ENCODE data around the gene ENPP3.
"Not testable (repeated sequence)": the region's sequence is repeated elsewhere in the genome, so short reads cannot be mapped to it uniquely, and the experiment has no call there.

Gene ENPP3

GRCh38 chr6:131687022-131687421 is 49.9 kb downstream of the ENPP3 start:
- FAIRE-seq = no peak

- no peak for FAIRE-seq
Measured at GRCh38 chr6:131688286-131688685, 51.2 kb downstream of the ENPP3 start.

- FAIRE-seq = peak; percentile 18
Measured at GRCh38 chr6:131692031-131692430, 54.9 kb downstream of the ENPP3 start.

- peak; percentile 100 for FAIRE-seq
Measured at GRCh38 chr6:131692589-131692988, 55.5 kb downstream of the ENPP3 start.

GRCh38 chr6:131693384-131693783 is 56.3 kb downstream of the ENPP3 start:
- no peak for FAIRE-seq

- peak; percentile 12 for FAIRE-seq
Measured at GRCh38 chr6:131694832-131695426, 57.8 kb downstream of the ENPP3 start.

- FAIRE-seq = no peak
Measured at GRCh38 chr6:131696956-131697355, 59.9 kb downstream of the ENPP3 start.

- FAIRE-seq = not testable (repeated sequence)
Measured at GRCh38 chr6:131700851-131701250, 63.7 kb downstream of the ENPP3 start.

GRCh38 chr6:131703905-131704304 is 66.8 kb downstream of the ENPP3 start:
- FAIRE-seq = not testable (repeated sequence)

- not testable (repeated sequence) for FAIRE-seq
Measured at GRCh38 chr6:131710917-131711316, 73.8 kb downstream of the ENPP3 start, which contains the start of gene CTAGE9. Gene CTAGE9, minus strand, starts transcription at chr6:131711017. Its CDS starts 0 bp downstream, at chr6:131711017.

- not testable (repeated sequence) for FAIRE-seq
Measured at GRCh38 chr6:131715567-131715966, 78.5 kb downstream of the ENPP3 start.

- FAIRE-seq = peak; percentile 23
Measured at GRCh38 chr6:131717836-131718542, 80.9 kb downstream of the ENPP3 start.

- no peak for FAIRE-seq
Measured at GRCh38 chr6:131721161-131721560, 84.1 kb downstream of the ENPP3 start.

GRCh38 chr6:131724114-131724513 is 87.0 kb downstream of the ENPP3 start:
- no peak for FAIRE-seq

GRCh38 chr6:131727467-131727866 is 90.4 kb downstream of the ENPP3 start:
- no peak for FAIRE-seq

GRCh38 chr6:131727868-131728267 is 90.8 kb downstream of the ENPP3 start:
- no peak for FAIRE-seq

- peak; percentile 91 for FAIRE-seq
Measured at GRCh38 chr6:131728296-131728939, 91.3 kb downstream of the ENPP3 start.

- FAIRE-seq = no peak
Measured at GRCh38 chr6:131729550-131729949, 92.4 kb downstream of the ENPP3 start.

GRCh38 chr6:131730264-131730663 is 93.2 kb downstream of the ENPP3 start:
- no peak for FAIRE-seq

- FAIRE-seq = no peak
Measured at GRCh38 chr6:131731224-131731623, 94.1 kb downstream of the ENPP3 start.

GRCh38 chr6:131733376-131734016 is 96.4 kb downstream of the ENPP3 start:
- FAIRE-seq = no peak

GRCh38 chr6:131736003-131736596 is 99.0 kb downstream of the ENPP3 start:
- FAIRE-seq = no peak

- FAIRE-seq = no peak
Measured at GRCh38 chr6:131736811-131737210, 99.7 kb downstream of the ENPP3 start.

Data from endometrium (tissue), 2 donors.